ENCODE data around the gene CUEDC2.

GRCh38 chr10:102470579-102471546 is 38.5 kb upstream of the CUEDC2 start:
- TF ChIP-seq CTCF (IDR thresholded peaks at IDR 0.05), result no peak
- TF ChIP-seq POLR2A (IDR thresholded peaks at IDR 0.05), result no peak
